ENCODE data around the gene CDK6. TPM values are rescaled to one million over a fixed set of nuclear protein-coding genes. Genes with fewer than 3 reads are reported as not detected.

CDK6 gene
- total RNA-seq, 1 donor from 2014 or later: 23.3 TPM

- Mint-ChIP-seq H3K36me3 (ENCODE audit: insufficient read depth) (no peaks in the 10 kb centered on the region), H3K27ac (no peak overlapping the region), H3K9me3 (ENCODE audit: low read depth) (no peaks in the 10 kb centered on the region), H3K27me3 (no peaks in the 10 kb centered on the region), H3K4me1 (ENCODE audit: low read depth) (peaks cover 2% of the 10 kb centered on the region), H3K4me3 (ENCODE audit: low read depth) (no peak overlapping the region)
- no peak for TF ChIP-seq CTCF (IDR thresholded peaks at IDR 0.05; ENCODE audit: unreplicated experiment)
- DNase-seq (ENCODE audit: low spot score, unreplicated experiment): no peak
Measured at GRCh38 chr7:92824450-92824849, 11.9 kb downstream of the CDK6 start.

- H3K27ac Mint-ChIP-seq: no peak overlapping the region
- H3K4me1 Mint-ChIP-seq (ENCODE audit: low read depth): peaks cover 2% of the 10 kb centered on the region
- H3K27me3 Mint-ChIP-seq: no peaks in the 10 kb centered on the region
- TF ChIP-seq CTCF (IDR thresholded peaks at IDR 0.05; ENCODE audit: unreplicated experiment): no peak
- peaks cover 3% of the 10 kb centered on the region for H3K9me3 Mint-ChIP-seq (ENCODE audit: low read depth)
- no peak for DNase-seq (ENCODE audit: low spot score, unreplicated experiment)
- H3K4me3 Mint-ChIP-seq (ENCODE audit: low read depth): no peak overlapping the region
- H3K36me3 Mint-ChIP-seq (ENCODE audit: insufficient read depth): no peaks in the 10 kb centered on the region
Measured at GRCh38 chr7:92823042-92823441, 13.3 kb downstream of the CDK6 start.

- no peak overlapping the region for H3K27ac Mint-ChIP-seq
- peaks cover 4% of the 10 kb centered on the region for H3K36me3 Mint-ChIP-seq (ENCODE audit: insufficient read depth)
Measured at GRCh38 chr7:92820191-92820590, 16.2 kb downstream of the CDK6 start.

GRCh38 chr7:92817398-92817797 lies 19.0 kb downstream of the CDK6 start:
- Mint-ChIP-seq H3K27me3 (no peaks in the 10 kb centered on the region), H3K4me3 (ENCODE audit: low read depth) (no peak overlapping the region), H3K27ac (no peak overlapping the region), H3K4me1 (ENCODE audit: low read depth) (no peaks in the 10 kb centered on the region), H3K9me3 (ENCODE audit: low read depth) (peaks cover 13% of the 10 kb centered on the region), H3K36me3 (ENCODE audit: insufficient read depth) (peaks cover 4% of the 10 kb centered on the region)
- DNase-seq (ENCODE audit: low spot score, unreplicated experiment): no peak
- TF ChIP-seq CTCF (IDR thresholded peaks at IDR 0.05; ENCODE audit: unreplicated experiment): no peak

More at GRCh38 chr7:92820191-92820590, 16.2 kb downstream of the CDK6 start:
- TF ChIP-seq CTCF (IDR thresholded peaks at IDR 0.05; ENCODE audit: unreplicated experiment): no peak
- Mint-ChIP-seq H3K4me3 (ENCODE audit: low read depth) (no peak overlapping the region), H3K4me1 (ENCODE audit: low read depth) (no peaks in the 10 kb centered on the region), H3K27me3 (no peaks in the 10 kb centered on the region), H3K9me3 (ENCODE audit: low read depth) (peaks cover 13% of the 10 kb centered on the region)
- DNase-seq (ENCODE audit: low spot score, unreplicated experiment): no peak

GRCh38 chr7:92815412-92815811 lies 21.0 kb downstream of the CDK6 start:
- TF ChIP-seq CTCF (IDR thresholded peaks at IDR 0.05; ENCODE audit: unreplicated experiment): no peak
- no peaks in the 10 kb centered on the region for H3K4me1 Mint-ChIP-seq (ENCODE audit: low read depth)
- H3K27ac Mint-ChIP-seq: no peak overlapping the region
- no peak overlapping the region for H3K4me3 Mint-ChIP-seq (ENCODE audit: low read depth)
- H3K27me3 Mint-ChIP-seq: no peaks in the 10 kb centered on the region
- DNase-seq (ENCODE audit: low spot score, unreplicated experiment): no peak
- H3K9me3 Mint-ChIP-seq (ENCODE audit: low read depth): peaks cover 13% of the 10 kb centered on the region
- peaks cover 4% of the 10 kb centered on the region for H3K36me3 Mint-ChIP-seq (ENCODE audit: insufficient read depth)
